Suprapubic skin (tissue), 4 donors: ENCODE data around the gene RALGPS2.

ENCODE experiments used
- CTCF ChIP-seq, 2 donors: fragments of 200-600 bp in 1 of 2; fragments of 450-650 bp in 1 of 2; sonication (generic) in 1 of 2; IDR thresholded peaks; one replicate each; pipeline ENCODE4 v1.5.1; 2016 to 2019; ENCODE audit warnings: antibody characterized with exemption in 2 of 2, mild to moderate bottlenecking in 1 of 2, moderate library complexity in 1 of 2
- POLR2A ChIP-seq, 2 donors: fragments of 450-650 bp; IDR thresholded peaks; one replicate each; pipeline ENCODE4 v1.6.1; 2017; ENCODE audit warnings: antibody characterized with exemption in 2 of 2, mild to moderate bottlenecking in 2 of 2, moderate library complexity in 2 of 2
- POLR2AphosphoS5 ChIP-seq, 3 donors: sonication (generic); formaldehyde crosslinking; IDR thresholded peaks; one replicate each; pipeline ENCODE4 v1.6.1; 2017; ENCODE audit warnings: antibody characterized with exemption in 3 of 3

- no peak for TF ChIP-seq POLR2A (IDR thresholded peaks at IDR 0.05)
- no peak for TF ChIP-seq CTCF (IDR thresholded peaks at IDR 0.05)
- TF ChIP-seq POLR2AphosphoS5 (IDR thresholded peaks at IDR 0.05) = no peak
Measured at GRCh38 chr1:178899402-178899801, 174.4 kb downstream of the RALGPS2 start.
